Measurements from ENCODE around the gene LYPD6B.

DNA sequence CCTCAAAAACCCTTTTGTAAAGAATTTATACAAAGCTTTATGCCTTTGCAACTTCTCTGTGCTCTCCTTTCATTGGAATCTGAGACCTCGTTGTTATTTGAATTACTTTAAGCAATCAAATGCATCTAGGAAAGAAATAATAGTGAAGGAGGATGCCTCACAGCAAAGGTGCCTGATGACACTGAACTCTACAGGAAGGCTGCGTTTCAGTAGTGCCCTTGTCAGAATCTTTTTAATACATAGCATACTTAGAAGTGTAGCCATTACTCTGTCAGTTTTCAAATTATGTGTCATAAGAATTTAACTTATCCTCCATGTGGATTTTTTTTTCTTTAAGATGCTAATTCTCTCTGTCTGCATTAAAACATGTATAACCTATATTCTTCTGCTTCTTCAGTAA lies 9.6 kb upstream of the LYPD6B start:
- TF ChIP-seq, protein P1, sequence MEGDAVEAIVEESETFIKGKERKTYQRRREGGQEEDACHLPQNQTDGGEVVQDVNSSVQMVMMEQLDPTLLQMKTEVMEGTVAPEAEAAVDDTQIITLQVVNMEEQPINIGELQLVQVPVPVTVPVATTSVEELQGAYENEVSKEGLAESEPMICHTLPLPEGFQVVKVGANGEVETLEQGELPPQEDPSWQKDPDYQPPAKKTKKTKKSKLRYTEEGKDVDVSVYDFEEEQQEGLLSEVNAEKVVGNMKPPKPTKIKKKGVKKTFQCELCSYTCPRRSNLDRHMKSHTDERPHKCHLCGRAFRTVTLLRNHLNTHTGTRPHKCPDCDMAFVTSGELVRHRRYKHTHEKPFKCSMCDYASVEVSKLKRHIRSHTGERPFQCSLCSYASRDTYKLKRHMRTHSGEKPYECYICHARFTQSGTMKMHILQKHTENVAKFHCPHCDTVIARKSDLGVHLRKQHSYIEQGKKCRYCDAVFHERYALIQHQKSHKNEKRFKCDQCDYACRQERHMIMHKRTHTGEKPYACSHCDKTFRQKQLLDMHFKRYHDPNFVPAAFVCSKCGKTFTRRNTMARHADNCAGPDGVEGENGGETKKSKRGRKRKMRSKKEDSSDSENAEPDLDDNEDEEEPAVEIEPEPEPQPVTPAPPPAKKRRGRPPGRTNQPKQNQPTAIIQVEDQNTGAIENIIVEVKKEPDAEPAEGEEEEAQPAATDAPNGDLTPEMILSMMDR (IDR thresholded peaks at IDR 0.05) = no peak
- TF ChIP-seq POLR2A (IDR thresholded peaks at IDR 0.05) = no peak

All from lower leg skin (tissue), 3 donors.